ENCODE data around the gene CWC27.

Gene CWC27

GRCh38 chr5:64973215-64973614 lies 204.5 kb downstream of the CWC27 start:
- H3K79me2 ChIP-seq (ENCODE audit: insufficient read depth, low read length), result no peaks in the 10 kb centered on the region
- no peak overlapping the region for H3K4me3 ChIP-seq (ENCODE audit: low read depth, low read length, poor library complexity, severe bottlenecking)
- H4K20me1 ChIP-seq (ENCODE audit: insufficient read depth, low read length), result no peaks in the 10 kb centered on the region
- no peaks in the 10 kb centered on the region for H3K27me3 ChIP-seq (ENCODE audit: insufficient read depth, low read length)
- H3K27ac ChIP-seq (ENCODE audit: low read depth, low read length, poor library complexity, severe bottlenecking), result no peak overlapping the region
- no peak overlapping the region for H2AFZ ChIP-seq (ENCODE audit: low read length)
- TF ChIP-seq EZH2 (IDR thresholded peaks at IDR 0.05; ENCODE audit: borderline replicate concordance, low read length), result no peak
- no peak for TF ChIP-seq CTCF (IDR thresholded peaks at IDR 0.05; ENCODE audit: low read length)
- no peak overlapping the region for H3K4me2 ChIP-seq (ENCODE audit: low read length)
- H3K36me3 ChIP-seq (ENCODE audit: insufficient read depth, low read length), result peaks cover 6% of the 10 kb centered on the region; the same call in 1 of the 2 replicates
- H3K9me3 ChIP-seq (ENCODE audit: low read length), result no peaks in the 10 kb centered on the region
- H3K4me1 ChIP-seq (ENCODE audit: insufficient read depth, low read length, severe bottlenecking), result no peaks in the 10 kb centered on the region
- no peak overlapping the region for H3K9ac ChIP-seq (ENCODE audit: low read length)
- no peaks in the 10 kb centered on the region for H3K9me2 ChIP-seq (ENCODE audit: low read depth, low read length)
- no peaks in the 10 kb centered on the region for H3F3A ChIP-seq (ENCODE audit: insufficient read depth, low read length)

- Histone ChIP-seq H3K9me3 (ENCODE audit: low read length) (no peaks in the 10 kb centered on the region), H3K4me3 (ENCODE audit: low read depth, low read length, poor library complexity, severe bottlenecking) (no peak overlapping the region), H2AFZ (ENCODE audit: low read length) (no peak overlapping the region), H3K4me1 (ENCODE audit: insufficient read depth, low read length, severe bottlenecking) (peaks cover 6% of the 10 kb centered on the region), H4K20me1 (ENCODE audit: insufficient read depth, low read length) (no peaks in the 10 kb centered on the region), H3K9me2 (ENCODE audit: low read depth, low read length) (no peaks in the 10 kb centered on the region), H3K79me2 (ENCODE audit: insufficient read depth, low read length) (no peaks in the 10 kb centered on the region), H3K27ac (ENCODE audit: low read depth, low read length, poor library complexity, severe bottlenecking) (no peak overlapping the region), H3F3A (ENCODE audit: insufficient read depth, low read length) (no peaks in the 10 kb centered on the region), H3K36me3 (ENCODE audit: insufficient read depth, low read length) (peaks cover 3% of the 10 kb centered on the region; the same call in 1 of the 2 replicates), H3K4me2 (ENCODE audit: low read length) (no peak overlapping the region), H3K27me3 (ENCODE audit: insufficient read depth, low read length) (no peaks in the 10 kb centered on the region), H3K9ac (ENCODE audit: low read length) (no peak overlapping the region)
- TF ChIP-seq EZH2 (IDR thresholded peaks at IDR 0.05; ENCODE audit: borderline replicate concordance, low read length) (no peak), CTCF (IDR thresholded peaks at IDR 0.05; ENCODE audit: low read length) (no peak)
These were observed 209.0 kb downstream of the CWC27 start for GRCh38 chr5:64977779-64978178.

GRCh38 chr5:64978546-64978945 lies 209.8 kb downstream of the CWC27 start:
- H3F3A ChIP-seq (ENCODE audit: insufficient read depth, low read length), result no peaks in the 10 kb centered on the region
- H3K36me3 ChIP-seq (ENCODE audit: insufficient read depth, low read length), result no peaks in the 10 kb centered on the region
- H3K4me1 ChIP-seq (ENCODE audit: insufficient read depth, low read length, severe bottlenecking), result peaks cover 6% of the 10 kb centered on the region
- H3K27me3 ChIP-seq (ENCODE audit: insufficient read depth, low read length), result no peaks in the 10 kb centered on the region
- H3K27ac ChIP-seq (ENCODE audit: low read depth, low read length, poor library complexity, severe bottlenecking), result no peak overlapping the region
- H3K4me3 ChIP-seq (ENCODE audit: low read depth, low read length, poor library complexity, severe bottlenecking), result no peak overlapping the region
- no peaks in the 10 kb centered on the region for H3K9me2 ChIP-seq (ENCODE audit: low read depth, low read length)
- no peaks in the 10 kb centered on the region for H3K79me2 ChIP-seq (ENCODE audit: insufficient read depth, low read length)
- no peak overlapping the region for H3K9ac ChIP-seq (ENCODE audit: low read length)
- H3K9me3 ChIP-seq (ENCODE audit: low read length), result no peaks in the 10 kb centered on the region
- TF ChIP-seq CTCF (IDR thresholded peaks at IDR 0.05; ENCODE audit: low read length), result no peak
- no peak for TF ChIP-seq EZH2 (IDR thresholded peaks at IDR 0.05; ENCODE audit: borderline replicate concordance, low read length)
- H2AFZ ChIP-seq (ENCODE audit: low read length), result no peak overlapping the region
- H3K4me2 ChIP-seq (ENCODE audit: low read length), result no peak overlapping the region
- H4K20me1 ChIP-seq (ENCODE audit: insufficient read depth, low read length), result no peaks in the 10 kb centered on the region
